ENCODE data around the gene JAKMIP2. TPM values are rescaled to one million over a fixed set of nuclear protein-coding genes. Genes with fewer than 3 reads are reported as not detected.

The JAKMIP2 gene
- polyA plus RNA-seq, 1 donor from 2014 or later = 46.3 TPM

- H3K4me2 ChIP-seq (ENCODE audit: low read length) = no peak overlapping the region
- no peaks in the 10 kb centered on the region for H3K36me3 ChIP-seq (ENCODE audit: insufficient read depth, low read length)
- H3F3A ChIP-seq (ENCODE audit: insufficient read depth, low read length, poor library complexity, severe bottlenecking) = no peaks in the 10 kb centered on the region
- TF ChIP-seq EZH2 (IDR thresholded peaks at IDR 0.05; ENCODE audit: borderline replicate concordance, insufficient read depth, low read length, poor library complexity, severe bottlenecking) = no peak
- TF ChIP-seq MXI1 (conservative IDR thresholded peaks at IDR 0.05; ENCODE audit: poor library complexity, severe bottlenecking) = no peak
- TF ChIP-seq RAD21 (conservative IDR thresholded peaks at IDR 0.05) = no peak
- TF ChIP-seq POLR2AphosphoS5 (IDR thresholded peaks at IDR 0.05) = no peak
- no peak for TF ChIP-seq REST (IDR thresholded peaks at IDR 0.05; ENCODE audit: borderline replicate concordance)
- no peak for TF ChIP-seq SMC3 (conservative IDR thresholded peaks at IDR 0.05; ENCODE audit: poor library complexity)
- no peak for TF ChIP-seq CTCF (IDR thresholded peaks at IDR 0.05; ENCODE audit: poor library complexity, severe bottlenecking)
- TF ChIP-seq TAF1 (IDR thresholded peaks at IDR 0.05; ENCODE audit: low read depth) = no peak
- H3K79me2 ChIP-seq (replicated peaks; ENCODE audit: insufficient read depth, low read length) = peaks cover 97% of the 10 kb centered on the region
- H4K20me1 ChIP-seq (ENCODE audit: insufficient read depth) = peaks cover 4% of the 10 kb centered on the region
- no peaks in the 10 kb centered on the region for H3K9me2 ChIP-seq (ENCODE audit: insufficient read depth, low read length)
- H3K27me3 ChIP-seq (ENCODE audit: insufficient read depth, low read depth, low read length) = no peaks in the 10 kb centered on the region
- H3K9me3 ChIP-seq (ENCODE audit: low read length) = no peaks in the 10 kb centered on the region
- H2AFZ ChIP-seq (ENCODE audit: low read depth, low read length) = no peak overlapping the region
- no peak overlapping the region for H3K9ac ChIP-seq (ENCODE audit: low read length)
- no peak overlapping the region for H3K4me3 ChIP-seq (ENCODE audit: low read length)
- no peak overlapping the region for H3K27ac ChIP-seq (ENCODE audit: low read length)
Observed at GRCh38 chr5:147776989-147777388, 5.5 kb downstream of the JAKMIP2 start.

- Histone ChIP-seq H3K9me3 (ENCODE audit: low read length) (no peaks in the 10 kb centered on the region), H3K79me2 (replicated peaks; ENCODE audit: insufficient read depth, low read length) (peaks cover 97% of the 10 kb centered on the region), H4K20me1 (ENCODE audit: insufficient read depth) (no peaks in the 10 kb centered on the region), H3K4me2 (ENCODE audit: low read length) (no peak overlapping the region), H3K9ac (ENCODE audit: low read length) (no peak overlapping the region), H3F3A (ENCODE audit: insufficient read depth, low read length, poor library complexity, severe bottlenecking) (no peaks in the 10 kb centered on the region), H2AFZ (ENCODE audit: low read depth, low read length) (no peak overlapping the region), H3K4me3 (ENCODE audit: low read length) (no peak overlapping the region), H3K36me3 (ENCODE audit: insufficient read depth, low read length) (no peaks in the 10 kb centered on the region), H3K27me3 (ENCODE audit: insufficient read depth, low read depth, low read length) (no peaks in the 10 kb centered on the region), H3K27ac (ENCODE audit: low read length) (no peak overlapping the region), H3K9me2 (ENCODE audit: insufficient read depth, low read length) (no peaks in the 10 kb centered on the region)
- no peak for TF ChIP-seq EZH2 (IDR thresholded peaks at IDR 0.05; ENCODE audit: borderline replicate concordance, insufficient read depth, low read length, poor library complexity, severe bottlenecking)
- TF ChIP-seq MXI1 (conservative IDR thresholded peaks at IDR 0.05; ENCODE audit: poor library complexity, severe bottlenecking) = no peak
- no peak for TF ChIP-seq EP300 (conservative IDR thresholded peaks at IDR 0.05; ENCODE audit: poor library complexity, severe bottlenecking)
- no peak for TF ChIP-seq CTCF (IDR thresholded peaks at IDR 0.05; ENCODE audit: poor library complexity, severe bottlenecking)
- no peak for TF ChIP-seq REST (IDR thresholded peaks at IDR 0.05; ENCODE audit: borderline replicate concordance)
- no peak for TF ChIP-seq TAF1 (IDR thresholded peaks at IDR 0.05; ENCODE audit: low read depth)
- TF ChIP-seq RAD21 (conservative IDR thresholded peaks at IDR 0.05) = no peak
- no peak for TF ChIP-seq SMC3 (conservative IDR thresholded peaks at IDR 0.05; ENCODE audit: poor library complexity)
- no peak for TF ChIP-seq POLR2AphosphoS5 (IDR thresholded peaks at IDR 0.05)
Observed at GRCh38 chr5:147773587-147773986, 8.9 kb downstream of the JAKMIP2 start.
